HK-2 (cell line): ENCODE measurements around the gene RAMACL.
"Not testable (repeated sequence)": the region's sequence is repeated elsewhere in the genome, so short reads cannot be mapped to it uniquely, and the experiment has no call there.

Source experiments
- DNase-seq: peaks from one replicate; pipeline ENCODE4 v3.0.0-alpha.2; 2018; ENCODE audit not compliant: unreplicated experiment

RAMACL gene

GRCh38 chr6:166595949-166596348 lies 9.5 kb upstream of the RAMACL start:
- DNase-seq, result no peak

- no peak for DNase-seq
These were observed 8.7 kb upstream of the RAMACL start for GRCh38 chr6:166595061-166595780.

GRCh38 chr6:166592821-166593220 lies 6.3 kb upstream of the RAMACL start:
- DNase-seq, result no peak

GRCh38 chr6:166591961-166592520 lies 5.6 kb upstream of the RAMACL start:
- DNase-seq, result no peak

- DNase-seq, result no peak
These were observed 4.5 kb upstream of the RAMACL start for GRCh38 chr6:166591026-166591425.

GRCh38 chr6:166589786-166590574 lies 3.5 kb upstream of the RAMACL start:
- no peak for DNase-seq

GRCh38 chr6:166589337-166589731 lies 2.9 kb upstream of the RAMACL start:
- DNase-seq, result no peak

GRCh38 chr6:166588691-166589336 lies 2.3 kb upstream of the RAMACL start:
- DNase-seq, result no peak

- DNase-seq, result no peak
These were observed 1.3 kb upstream of the RAMACL start for GRCh38 chr6:166587631-166588413.

- no peak for DNase-seq
These were observed 1.5 kb downstream of the RAMACL start for GRCh38 chr6:166584853-166585429.

- DNase-seq, result no peak
These were observed 2.3 kb downstream of the RAMACL start for GRCh38 chr6:166584155-166584554.

- DNase-seq, result no peak
These were observed 3.1 kb downstream of the RAMACL start for GRCh38 chr6:166583230-166583965.

GRCh38 chr6:166582258-166582657 lies 4.2 kb downstream of the RAMACL start:
- DNase-seq, result no peak

GRCh38 chr6:166581801-166582200 lies 4.7 kb downstream of the RAMACL start:
- not testable (repeated sequence) for DNase-seq

GRCh38 chr6:166581091-166581511 lies 5.4 kb downstream of the RAMACL start:
- no peak for DNase-seq

GRCh38 chr6:166580076-166581050 lies 6.1 kb downstream of the RAMACL start:
- no peak for DNase-seq

- DNase-seq, result no peak
These were observed 7.1 kb downstream of the RAMACL start for GRCh38 chr6:166579237-166579850.

GRCh38 chr6:166578536-166579236 lies 7.8 kb downstream of the RAMACL start:
- no peak for DNase-seq
